Panc1 (cell line): ENCODE results near the gene ATP13A3. TPM values are rescaled to one million over a fixed set of nuclear protein-coding genes. Genes with fewer than 3 reads are reported as not detected.

ENCODE experiments used
- ATAC-seq: fragments of 200-7000 bp; cut with Tn5 transposase; 2 replicates; pipeline ENCODE4 v1.9.1; 2020; ENCODE audit warnings: mild to moderate bottlenecking, moderate library complexity
- BruUV-seq: library from RNA; stranded (reverse); fragments of 400-500 nt; replicated peaks from 2 replicates; lab custom pipeline; 2021; lab: Mats Ljungman, UMichigan
- CTCF ChIA-PET: fragments of 300-600 bp; sonication (Branson Sonifier 250); formaldehyde crosslinking; loops from one replicate; lab custom pipeline; 2022; ENCODE audit warnings: antibody characterized with exemption; lab: Charles Lee
- POLR2A ChIA-PET: fragments of 300-600 bp; sonication (Branson Sonifier 250); formaldehyde crosslinking; loops from one replicate; lab custom pipeline; 2022; ENCODE audit warnings: antibody characterized with exemption; lab: Charles Lee
- DNase-seq: peaks from one replicate; pipeline ENCODE4 v3.0.0-alpha.2; 2010; ENCODE audit warnings: low read depth, low spot score
- H3K27ac ChIP-seq: 2 replicates; pipeline ENCODE4 v1.5.1; 2011; ENCODE audit warnings: mild to moderate bottlenecking, low read length, inconsistent platforms
- H3K27me3 ChIP-seq: fragments of 200-500 bp; sonication (Bioruptor generic); 2 replicates; pipeline ENCODE4 v1.6.0; 2014; ENCODE audit warnings: low read length, inconsistent platforms; ENCODE audit not compliant: control insufficient read depth, insufficient read depth
- H3K36me3 ChIP-seq: fragments of 200-500 bp; sonication (Bioruptor generic); 2 replicates; pipeline ENCODE4 v1.5.1; 2014; ENCODE audit warnings: inconsistent platforms, mild to moderate bottlenecking, low read length, moderate library complexity; ENCODE audit not compliant: control insufficient read depth, insufficient read depth
- H3K4me1 ChIP-seq: 2 replicates; pipeline ENCODE4 v1.5.1; 2011; ENCODE audit warnings: inconsistent platforms, mild to moderate bottlenecking, low read length, moderate library complexity; ENCODE audit not compliant: control insufficient read depth, insufficient read depth
- H3K4me3 ChIP-seq, 2 experiments: 2 replicates each; pipeline ENCODE4 v1.5.1; 2011 to 2012; ENCODE audit warnings: low read depth in 2 of 2, low read length in 2 of 2, mild to moderate bottlenecking in 2 of 2, inconsistent platforms in 1 of 2, moderate library complexity in 1 of 2
- H3K9me3 ChIP-seq: fragments of 200-500 bp; sonication (Bioruptor generic); 2 replicates; pipeline ENCODE4 v1.5.1; 2014; ENCODE audit warnings: low read depth, mild to moderate bottlenecking, inconsistent platforms, low read length, moderate library complexity; ENCODE audit not compliant: control insufficient read depth, insufficient read depth
- CTCF ChIP-seq: fragments of 450-650 bp; IDR thresholded peaks from 2 replicates; pipeline ENCODE4 v1.5.1; 2017; ENCODE audit warnings: mild to moderate bottlenecking
- POLR2AphosphoS5 ChIP-seq: IDR thresholded peaks from 2 replicates; pipeline ENCODE4 v1.6.1; 2012; ENCODE audit warnings: mild to moderate bottlenecking, low read depth, low read length, moderate library complexity
- REST ChIP-seq, 2 experiments: IDR thresholded peaks; 2 replicates each; pipeline ENCODE4 v1.6.1; 2011 to 2012; ENCODE audit warnings: low read depth in 2 of 2, control low read depth in 1 of 2, low read length in 1 of 2, mild to moderate bottlenecking in 1 of 2, moderate library complexity in 1 of 2; ENCODE audit not compliant: insufficient read depth in 1 of 2
- SIN3A ChIP-seq: IDR thresholded peaks from 2 replicates; pipeline ENCODE4 v1.6.1; 2012; ENCODE audit warnings: low read depth, mild to moderate bottlenecking, low read length, moderate library complexity, borderline replicate concordance; ENCODE audit not compliant: insufficient read depth
- TCF7L2 ChIP-seq: IDR thresholded peaks from 2 replicates; pipeline ENCODE4 v1.6.1; 2011; ENCODE audit warnings: mild to moderate bottlenecking, low read depth, low read length, inconsistent platforms
- in situ Hi-C: cut with HindIII; loops from 2 replicates; pipeline ENCODE4 v1.10.0; 2016; ENCODE audit warnings: low sequenced_read_pairs, low pct_unique_long_range_greater_than_20kb
- intact Hi-C: fragments of 100-400 bp; cut with micrococcal nuclease; formaldehyde crosslinking; loops from one replicate; pipeline ENCODE4 v1.10.0; 2022; ENCODE audit not compliant: unreplicated experiment
- total RNA-seq: library from RNA; stranded (reverse); gene quantifications from one replicate; pipeline ENCODE4 v1.2.1, GENCODE V29; 2021; ENCODE audit not compliant: unreplicated experiment

Gene ATP13A3
- total RNA-seq, 1 experiment from 2014 or later: 169 TPM

GRCh38 chr3:194514626-194515025 lies 27.8 kb upstream of the ATP13A3 start:
- CTCF ChIA-PET: no interaction called here

GRCh38 chr3:194512895-194513601 lies 26.2 kb upstream of the ATP13A3 start:
- Histone ChIP-seq H3K9me3 (no peaks in the 10 kb centered on the region), H3K4me3 (no peak overlapping the region), H3K27ac (no peak overlapping the region), H3K4me1 (peaks cover 7% of the 10 kb centered on the region), H3K27me3 (no peaks in the 10 kb centered on the region), H3K36me3 (no peaks in the 10 kb centered on the region)
- no peak for DNase-seq
- ChIA-PET CTCF (no interaction called here), POLR2A (no interaction called here)
- TF ChIP-seq REST (IDR thresholded peaks at IDR 0.05; ENCODE audit: insufficient read depth in 1 of 2, low read depth in 2 of 2, low read length in 1 of 2) (no peak), CTCF (no peak), TCF7L2 (no peak), SIN3A (no peak), POLR2AphosphoS5 (no peak)
- intact Hi-C loops: no loop called here
- no peak for ATAC-seq
- in situ Hi-C loops: no loop called here
- BruUV-seq: no TSS peak

More at GRCh38 chr3:194514626-194515025, 27.8 kb upstream of the ATP13A3 start:
- no peaks in the 10 kb centered on the region for H3K36me3 ChIP-seq
- intact Hi-C loops (no loop called here), in situ Hi-C loops (no loop called here)
- no peaks in the 10 kb centered on the region for H3K27me3 ChIP-seq
- H3K27ac ChIP-seq: no peak overlapping the region
- no TSS peak for BruUV-seq
- DNase-seq (no peak), ATAC-seq (no peak)
- H3K4me3 ChIP-seq: no peak overlapping the region
- POLR2A ChIA-PET: no interaction called here
- TF ChIP-seq TCF7L2 (no peak), REST (IDR thresholded peaks at IDR 0.05; ENCODE audit: insufficient read depth in 1 of 2, low read depth in 2 of 2, low read length in 1 of 2) (no peak), SIN3A (no peak), CTCF (no peak), POLR2AphosphoS5 (no peak)
- peaks cover 7% of the 10 kb centered on the region for H3K4me1 ChIP-seq
- no peaks in the 10 kb centered on the region for H3K9me3 ChIP-seq
